Jurkat, Clone E6-1 (cell line): Measurements from ENCODE around the gene P2RX5.

Experiments used
- DNase-seq: peaks from one replicate; pipeline ENCODE4 v3.0.0-alpha.2; 2011; ENCODE audit warnings: low read depth, low spot score
- H3K4me3 ChIP-seq: 2 replicates; pipeline ENCODE4 v1.5.1; 2011; ENCODE audit warnings: mild to moderate bottlenecking, low read length, control low read depth, moderate library complexity

Gene P2RX5

DNA sequence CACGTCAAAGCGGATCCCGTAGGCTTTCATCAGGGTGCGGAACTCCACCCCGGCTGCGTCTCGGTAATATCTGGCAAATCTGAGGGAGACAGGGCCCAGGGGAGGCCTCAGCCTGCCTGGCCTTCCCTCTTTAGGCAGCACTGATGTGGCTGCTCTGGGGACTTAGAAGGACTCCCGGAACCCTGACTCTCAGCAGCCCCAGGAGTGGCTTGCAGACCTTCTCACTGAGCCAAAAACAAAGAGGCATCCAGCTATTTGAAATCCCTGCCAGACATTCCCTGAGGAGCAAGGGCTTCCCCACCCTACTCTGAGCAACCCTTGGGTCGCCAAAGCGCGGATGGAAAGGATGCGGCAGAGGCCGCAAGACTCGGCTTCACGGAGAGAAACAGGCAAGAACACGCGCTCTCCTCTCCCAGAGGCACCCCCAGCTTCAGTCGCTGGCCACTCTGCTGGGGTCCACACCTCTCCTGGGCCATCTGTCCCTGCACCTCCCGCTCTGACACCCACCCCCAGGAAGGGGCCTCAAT lies 7.9 kb downstream of the P2RX5 start:
- H3K4me3 ChIP-seq = no peak overlapping the region
- DNase-seq = no peak

DNA sequence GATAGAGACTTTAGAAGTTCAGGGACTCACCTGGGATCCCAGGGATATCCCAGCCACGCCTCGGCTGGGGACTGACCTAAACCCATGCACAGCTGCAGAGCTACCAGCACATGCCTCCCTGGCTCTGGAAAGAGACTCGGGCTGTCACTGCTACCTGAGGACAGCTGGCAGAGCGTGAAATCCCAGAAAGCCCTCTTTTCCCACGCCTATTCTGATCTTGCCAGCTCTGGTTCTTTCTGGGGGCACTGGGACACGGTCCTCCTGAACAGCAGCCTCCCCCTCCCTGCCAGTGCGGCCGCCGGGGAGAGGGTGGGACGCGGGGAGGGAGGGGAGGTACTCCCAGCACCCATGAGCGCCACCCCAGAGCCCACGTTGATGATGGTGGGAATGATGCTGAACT lies 10.8 kb downstream of the P2RX5 start:
- H3K4me3 ChIP-seq = no peak overlapping the region
- no peak for DNase-seq

DNA sequence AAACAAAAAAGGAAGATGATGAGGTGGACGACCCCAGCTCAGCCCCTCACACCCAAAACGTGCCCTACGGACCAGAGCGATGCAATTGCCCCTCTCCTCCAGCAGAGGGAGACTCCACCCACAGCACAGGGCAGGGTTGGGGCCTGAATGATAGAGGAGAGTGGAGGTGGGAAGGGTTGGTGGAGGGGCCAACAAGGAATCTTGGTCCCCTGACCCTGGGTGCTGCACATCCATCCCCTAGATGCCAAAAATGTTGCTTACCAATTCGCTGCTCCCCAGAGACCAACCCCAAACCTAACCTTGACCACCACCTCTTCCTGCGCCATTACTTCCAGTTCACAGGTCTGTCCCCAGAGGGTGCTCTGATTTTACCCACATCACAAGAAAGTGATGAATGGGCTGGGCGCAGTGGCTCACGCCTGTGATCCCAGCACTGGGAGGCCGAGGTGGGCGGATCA lies 12.9 kb downstream of the P2RX5 start:
- H3K4me3 ChIP-seq = no peak overlapping the region
- DNase-seq = no peak

DNA sequence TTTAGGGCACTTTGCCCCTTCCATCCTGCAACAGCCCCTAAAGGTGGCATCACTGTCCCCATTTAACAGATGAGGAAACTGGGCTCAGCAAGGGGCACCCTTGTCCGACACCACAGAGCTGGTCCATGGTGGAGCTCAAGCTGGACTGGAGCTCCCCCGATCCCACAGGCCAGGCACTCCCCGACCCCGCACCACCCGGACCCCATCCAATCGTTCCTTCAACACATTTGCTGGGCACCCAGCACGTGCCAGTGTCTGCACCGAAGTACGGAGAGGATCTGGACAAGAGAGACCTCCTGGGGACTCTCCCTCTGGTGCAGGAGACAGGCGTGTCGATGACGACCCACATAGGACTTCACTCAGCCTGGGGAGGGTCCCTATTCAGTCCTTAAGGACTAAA lies 13.9 kb downstream of the P2RX5 start:
- no peak for DNase-seq
- H3K4me3 ChIP-seq = no peak overlapping the region

DNA sequence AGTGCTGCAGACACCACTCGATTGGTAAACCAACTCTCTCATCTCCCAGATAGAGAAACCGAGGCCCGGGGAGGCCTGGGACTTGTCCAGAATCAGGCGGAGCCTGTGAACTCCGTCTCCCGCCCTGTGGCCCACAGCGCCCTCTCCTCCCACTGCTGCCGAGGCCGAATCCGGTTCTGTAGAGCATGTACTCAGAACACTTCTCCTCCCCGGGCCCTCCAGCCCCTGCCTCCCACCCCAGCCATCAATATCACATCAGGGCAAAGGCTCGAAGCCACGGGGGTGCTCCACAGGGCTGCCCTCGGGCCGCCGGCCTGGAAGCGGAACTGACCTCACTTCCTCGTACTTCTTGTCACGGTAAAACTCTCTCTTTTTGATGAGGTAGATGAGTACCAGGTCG lies 14.4 kb downstream of the P2RX5 start:
- no peak overlapping the region for H3K4me3 ChIP-seq
- no peak for DNase-seq

DNA sequence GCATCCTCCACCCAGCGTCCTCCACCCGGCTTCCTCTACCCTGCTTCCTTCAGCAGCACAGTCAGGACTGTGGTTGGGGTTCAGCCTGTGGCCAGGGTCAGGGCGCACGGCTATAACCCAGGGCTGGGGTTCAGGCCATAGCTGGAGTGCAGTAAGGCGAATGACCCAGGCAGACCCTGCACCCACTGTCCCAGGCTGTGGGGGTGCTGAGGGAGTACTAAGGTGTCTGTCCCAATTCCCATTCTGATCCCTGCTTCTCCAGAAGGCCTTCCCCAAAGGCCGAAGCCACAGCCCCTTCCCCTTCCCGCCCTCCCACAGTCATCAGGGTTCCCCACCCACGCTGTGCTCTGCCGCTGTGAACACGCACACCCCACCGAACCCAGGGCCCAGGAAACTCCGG lies 14.9 kb downstream of the P2RX5 start:
- DNase-seq = no peak
- no peak overlapping the region for H3K4me3 ChIP-seq

DNA sequence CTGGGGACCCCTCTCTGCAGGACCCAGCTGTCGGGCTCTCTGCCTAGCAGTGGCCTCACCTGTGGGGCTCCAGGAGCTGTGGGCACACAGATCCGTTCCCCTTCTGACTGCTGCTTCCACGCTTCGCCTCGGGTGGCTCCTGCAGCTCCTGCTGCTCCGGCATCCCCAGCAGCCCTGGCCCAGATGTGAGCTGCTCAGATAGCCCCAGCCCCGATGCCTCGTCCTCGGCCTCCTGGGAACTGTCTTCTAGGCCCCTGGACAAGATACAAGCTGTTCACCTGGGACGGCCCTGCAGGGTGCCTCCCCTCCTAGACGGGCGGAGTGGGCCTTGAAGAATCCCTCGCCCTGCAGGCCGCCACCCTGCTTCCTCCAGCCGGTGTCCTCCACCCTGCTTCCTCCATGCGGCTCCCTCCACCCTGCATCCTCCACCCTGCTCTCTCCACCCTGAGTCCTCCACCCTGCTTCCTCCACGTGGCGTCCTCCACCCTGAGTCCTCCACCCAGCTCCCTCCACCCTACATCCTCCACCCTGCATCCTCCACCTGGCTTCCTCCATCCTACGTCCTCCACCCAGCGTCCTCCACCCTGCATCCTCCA lies 16.3 kb downstream of the P2RX5 start:
- DNase-seq = no peak
- H3K4me3 ChIP-seq = no peak overlapping the region

DNA sequence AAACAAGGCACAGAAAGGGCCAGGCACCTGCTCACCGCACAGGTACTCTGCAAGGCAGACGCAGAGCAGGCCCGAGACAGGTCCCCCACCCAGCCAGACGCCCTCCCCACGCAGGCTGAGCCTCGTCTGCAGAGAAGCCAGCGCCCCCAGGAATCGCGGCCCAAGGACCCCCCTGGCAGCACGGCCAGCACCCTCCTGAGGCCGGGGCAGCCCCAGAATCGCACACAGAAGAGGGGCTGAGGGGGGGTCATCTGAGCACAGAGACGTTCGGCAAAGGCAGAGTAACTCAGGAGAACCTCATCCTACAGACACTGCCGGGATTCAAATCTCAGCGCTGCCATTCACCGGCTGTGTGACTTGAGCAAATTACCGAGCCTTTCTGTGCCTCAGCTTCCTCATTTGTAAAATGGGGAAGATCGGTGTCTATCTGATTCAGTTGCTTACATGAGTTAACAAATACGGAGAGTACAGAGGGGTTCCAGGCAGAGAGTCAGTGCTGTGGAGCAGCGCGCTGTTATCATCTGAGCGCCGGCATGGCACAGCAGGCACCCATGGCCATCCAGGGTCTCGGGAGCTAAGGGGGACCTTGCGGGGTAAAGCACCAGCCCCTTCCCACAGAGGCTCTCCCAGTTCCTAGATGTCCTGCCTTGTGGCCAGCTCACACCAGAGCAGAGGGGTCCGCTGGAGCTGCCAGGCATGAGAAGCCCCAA lies 17.0 kb downstream of the P2RX5 start:
- DNase-seq = no peak
- no peak overlapping the region for H3K4me3 ChIP-seq

DNA sequence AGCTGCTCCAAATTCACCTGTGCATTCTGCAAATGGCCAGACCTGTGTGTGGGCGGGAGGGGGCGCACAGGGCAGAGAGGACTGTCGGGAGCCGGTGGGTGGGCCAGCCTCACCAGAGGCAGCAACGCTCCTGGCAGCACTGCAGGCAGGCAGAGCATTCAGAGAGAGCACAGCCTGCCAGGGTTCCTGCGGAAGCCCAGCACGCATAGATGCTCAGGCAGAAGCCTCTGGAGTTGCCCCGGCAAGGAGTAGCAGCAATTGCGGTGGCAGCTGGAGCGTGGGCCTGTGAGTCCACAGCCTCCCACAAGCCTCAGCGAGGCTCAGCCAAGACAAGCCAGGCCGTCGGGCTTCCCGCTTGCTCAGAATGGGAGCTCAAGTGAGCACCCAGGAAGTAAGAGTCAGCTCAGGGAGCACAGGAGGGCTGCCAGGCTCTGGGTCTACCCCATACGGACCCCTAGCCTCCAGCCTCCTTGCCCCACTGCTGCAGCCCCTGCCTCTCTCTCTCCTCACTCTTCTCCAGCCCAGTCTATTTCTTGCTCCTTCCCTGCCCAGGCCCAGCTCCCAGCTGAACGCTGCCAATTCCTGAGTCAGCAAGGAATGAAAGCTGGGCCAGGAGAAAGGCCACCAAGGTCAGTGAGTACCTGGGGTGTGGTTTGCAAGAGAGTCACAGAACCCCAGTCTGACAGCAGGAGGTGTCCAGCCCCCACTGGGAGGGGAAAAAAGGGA lies 17.7 kb downstream of the P2RX5 start:
- H3K4me3 ChIP-seq = no peak overlapping the region
- no peak for DNase-seq

DNA sequence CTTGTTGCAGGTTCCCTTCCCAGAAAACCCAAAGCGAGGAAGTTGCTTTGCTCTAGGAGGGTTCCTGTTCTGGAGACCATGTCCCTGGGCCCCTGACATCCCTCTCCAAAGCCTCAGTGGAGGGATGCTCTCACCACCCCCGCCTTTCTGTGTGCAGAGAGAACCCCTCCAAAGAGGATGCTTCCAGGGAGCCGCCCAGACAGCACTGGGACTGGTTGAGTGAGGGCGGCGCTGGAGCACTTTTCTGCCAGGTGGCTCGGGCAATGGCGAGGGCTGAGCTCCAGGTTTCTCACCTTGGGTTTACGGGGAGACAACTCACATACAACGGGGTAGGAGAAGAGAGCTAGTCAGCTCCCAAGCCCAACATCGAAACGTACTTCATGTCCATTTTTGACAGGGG lies 20.1 kb downstream of the P2RX5 start:
- no peak for DNase-seq

DNA sequence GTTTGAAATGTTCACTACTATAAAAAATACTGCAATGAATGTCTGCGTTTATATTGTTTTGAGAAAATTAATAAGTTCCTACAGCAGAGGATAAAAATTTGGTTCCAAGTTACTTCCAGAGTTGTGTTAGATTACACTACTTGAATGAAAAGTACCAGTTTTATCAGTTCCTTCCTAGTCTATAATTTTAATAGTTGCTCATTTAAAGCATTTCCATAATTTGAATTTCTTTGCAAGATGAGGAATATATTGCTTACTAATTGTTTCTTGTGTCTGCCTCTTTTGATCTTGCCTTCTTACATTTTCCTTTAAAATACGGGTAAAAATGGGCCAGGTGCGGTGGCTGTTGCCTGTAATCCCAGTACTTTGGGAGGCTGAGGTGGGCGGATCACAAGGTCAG lies 23.4 kb downstream of the P2RX5 start:
- no peak overlapping the region for H3K4me3 ChIP-seq
- no peak for DNase-seq

More for the DNA sequence above, 20.1 kb downstream of the P2RX5 start:
- no peak overlapping the region for H3K4me3 ChIP-seq

DNA sequence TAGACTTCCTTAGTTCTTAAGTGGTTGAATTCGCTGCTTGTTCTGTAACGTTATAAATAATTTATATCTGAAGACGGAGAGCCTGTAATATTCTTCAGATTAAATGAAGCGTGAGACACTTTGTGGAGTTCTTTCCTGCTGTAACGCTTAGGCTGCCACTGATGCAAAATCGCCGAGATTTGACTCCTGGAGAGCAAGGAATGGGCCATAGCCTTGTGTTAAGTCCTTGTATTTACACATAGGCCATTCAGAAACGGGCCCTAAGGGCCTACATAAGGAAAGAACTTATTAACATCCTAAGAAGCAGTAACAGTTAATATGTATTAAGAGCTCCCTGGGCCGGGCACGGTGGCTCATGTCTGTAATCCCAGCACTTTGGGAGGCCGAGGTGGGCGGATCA lies 26.4 kb downstream of the P2RX5 start:
- H3K4me3 ChIP-seq = peak overlapping the region; percentile 88
- no peak for DNase-seq

DNA sequence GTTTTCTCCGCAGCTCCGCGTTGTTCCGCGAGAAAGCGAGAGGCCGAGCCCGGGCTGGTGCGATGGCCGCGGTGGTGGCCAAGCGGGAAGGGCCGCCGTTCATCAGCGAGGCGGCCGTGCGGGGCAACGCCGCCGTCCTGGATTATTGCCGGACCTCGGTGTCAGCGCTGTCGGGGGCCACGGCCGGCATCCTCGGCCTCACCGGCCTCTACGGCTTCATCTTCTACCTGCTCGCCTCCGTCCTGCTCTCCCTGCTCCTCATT lies 26.9 kb downstream of the P2RX5 start:
- DNase-seq = no peak
- peak overlapping the region; percentile 88 for H3K4me3 ChIP-seq

DNA sequence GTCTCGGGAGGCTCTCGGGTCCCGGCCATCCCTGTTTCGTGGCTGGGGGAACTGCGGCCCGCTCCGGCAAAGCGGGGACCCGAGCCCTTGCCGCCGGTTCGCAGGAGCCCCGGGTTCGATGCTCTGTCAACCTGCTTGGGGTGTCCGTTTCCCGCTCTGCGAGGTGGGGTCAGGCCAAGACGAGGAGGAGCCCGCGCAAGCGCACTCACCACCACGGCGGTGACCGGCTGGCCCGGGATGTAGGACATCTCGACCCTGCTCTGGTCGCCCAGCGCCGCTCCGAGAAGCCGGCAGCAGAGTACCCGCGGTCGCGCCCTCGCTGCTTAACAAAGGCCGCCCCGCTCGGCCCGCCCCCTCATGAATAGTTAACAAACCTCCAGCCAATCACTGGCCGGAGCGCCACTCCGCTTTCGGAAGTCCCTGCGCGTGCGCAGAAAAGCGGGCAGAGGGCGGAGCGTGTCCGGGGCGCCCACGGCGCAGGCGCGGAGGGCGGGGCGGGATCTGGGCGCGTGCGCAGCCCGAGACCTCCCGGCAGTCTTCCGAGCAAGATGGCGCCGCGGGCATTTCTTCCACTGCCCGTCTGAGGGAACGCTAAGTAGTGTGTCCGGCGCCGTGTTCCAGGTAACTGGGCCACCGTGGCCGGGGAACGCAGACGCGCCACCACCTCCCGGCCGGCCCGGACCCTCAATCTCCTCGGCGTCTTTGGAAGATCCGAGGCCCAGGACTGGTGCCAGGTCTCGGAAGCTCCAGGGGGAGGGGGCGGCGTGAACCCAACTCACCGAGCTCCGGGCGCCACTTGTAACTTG lies 27.5 kb downstream of the P2RX5 start, which contains the start of the genes EMC6 and TAX1BP3:
EMC6 (plus strand) TSS at position 534 of the 806 bp plus-strand sequence. CDS start 335 bp downstream, outside the sequence.
TAX1BP3 (minus strand) TSS at position 300 of the 806 bp plus-strand sequence; CDS start at position 248, 52 bp downstream.
- peak within 1 kb of the TSS; percentile 88 for H3K4me3 ChIP-seq
- DNase-seq = peak; percentile 93

DNA sequence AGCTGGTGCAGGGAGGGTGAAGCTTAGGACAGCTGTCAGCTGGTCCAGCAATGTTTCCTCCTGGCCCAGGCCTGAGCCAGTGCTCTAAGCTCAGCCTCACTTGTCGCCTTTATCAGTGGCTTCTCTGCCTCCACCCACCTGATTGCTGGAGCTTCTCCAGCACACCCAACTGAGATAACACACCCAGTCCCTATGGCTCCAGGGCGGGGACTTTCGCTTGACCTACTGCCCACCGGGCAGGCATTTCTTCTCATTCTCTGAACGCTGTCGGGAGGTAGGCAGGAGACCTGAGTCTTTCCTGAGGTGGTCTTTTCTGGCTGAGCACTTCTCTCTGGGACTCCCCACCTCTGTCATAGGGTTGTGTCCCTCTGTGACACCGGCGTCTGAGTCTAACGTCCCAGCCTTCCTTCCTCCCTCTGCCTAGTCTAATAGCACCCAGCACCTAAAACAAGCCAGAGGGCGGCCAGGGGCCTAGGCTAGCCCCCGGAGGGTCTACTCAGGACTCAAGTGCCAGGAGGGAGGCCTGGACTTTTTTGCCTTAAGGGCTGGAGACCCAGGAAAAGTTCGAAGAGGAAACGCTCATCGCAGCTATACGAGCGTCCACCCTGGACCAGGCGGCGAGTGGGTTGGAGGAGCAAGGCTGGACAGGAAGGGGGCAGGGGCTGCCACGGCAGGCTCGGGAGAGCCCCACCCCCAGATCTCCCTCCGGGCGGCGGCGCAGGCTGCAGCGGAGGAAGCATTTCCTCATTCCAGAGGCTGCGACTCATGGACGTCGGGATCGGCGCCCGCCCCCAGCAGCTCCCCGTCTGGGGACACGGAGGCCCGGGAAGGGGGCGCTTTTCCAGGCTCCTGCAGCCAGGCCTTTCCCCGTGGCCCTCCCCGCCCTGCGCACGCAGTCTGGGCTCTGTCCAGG lies 28.3 kb downstream of the P2RX5 start:
- peak overlapping the region; percentile 88 for H3K4me3 ChIP-seq
- no peak for DNase-seq

DNA sequence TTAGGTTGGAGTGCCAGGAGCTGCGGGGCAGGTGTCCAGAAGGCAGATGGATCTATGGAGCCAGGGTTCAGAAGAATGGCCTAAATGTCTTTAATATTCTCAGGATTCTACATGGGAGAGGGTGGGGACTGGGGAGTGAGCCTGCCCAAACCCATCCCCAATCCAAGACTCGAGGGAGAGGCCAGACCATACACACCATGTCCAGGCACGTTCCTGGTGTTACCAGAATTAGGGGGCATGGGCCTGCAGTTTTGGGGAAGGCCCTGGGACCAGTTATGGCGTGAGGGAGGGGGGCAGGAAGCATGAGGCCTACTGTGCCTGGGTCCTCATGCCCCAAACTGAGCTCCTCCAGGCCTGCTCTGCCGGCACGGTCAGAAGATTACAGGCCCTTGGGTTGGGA lies 29.4 kb downstream of the P2RX5 start:
- no peak overlapping the region for H3K4me3 ChIP-seq
- no peak for DNase-seq

DNA sequence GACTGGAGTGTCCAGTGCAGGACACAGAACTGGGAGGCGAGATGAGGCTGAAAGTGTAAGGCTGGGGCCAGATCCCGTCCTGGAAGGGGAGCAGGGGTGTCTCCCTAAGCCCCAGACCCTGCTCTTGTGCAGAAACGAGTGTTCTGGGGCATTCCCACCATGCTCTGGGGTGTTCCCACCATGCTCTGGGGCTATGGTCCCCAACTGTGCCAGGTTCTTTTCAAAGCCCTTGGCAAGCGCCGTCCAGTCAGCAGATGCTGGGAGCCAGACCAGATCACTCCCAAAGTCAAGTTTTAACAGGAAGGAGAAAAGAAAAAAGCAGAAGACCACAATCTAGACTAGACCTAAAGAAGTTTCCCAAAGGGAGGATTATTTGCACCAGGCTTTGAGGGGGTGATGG lies 30.1 kb downstream of the P2RX5 start:
- no peak for DNase-seq
- no peak overlapping the region for H3K4me3 ChIP-seq
